ENCODE data around the gene KCNH4.

DNA sequence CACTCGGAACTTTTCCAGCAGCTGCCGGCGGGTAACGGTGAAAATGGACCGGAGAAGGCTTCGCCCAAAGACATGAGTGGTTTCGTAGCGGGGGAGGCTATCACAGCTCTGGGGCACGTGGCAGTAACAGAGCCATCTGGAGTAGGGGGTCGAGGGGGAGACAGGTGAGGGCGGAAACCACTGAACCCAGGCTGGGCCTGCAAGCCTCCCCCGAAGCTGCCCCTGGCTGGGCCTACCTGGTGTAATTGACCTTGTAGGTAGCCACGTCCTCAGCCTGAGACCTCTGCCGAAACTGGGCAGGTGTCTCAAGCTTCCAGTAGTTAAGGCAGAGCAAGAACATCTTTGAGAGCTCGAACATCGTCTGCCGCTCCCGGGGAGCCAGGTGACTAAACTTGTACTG is 61.6 kb downstream of the KCNH4 start:
- TF ChIP-seq, protein P1, sequence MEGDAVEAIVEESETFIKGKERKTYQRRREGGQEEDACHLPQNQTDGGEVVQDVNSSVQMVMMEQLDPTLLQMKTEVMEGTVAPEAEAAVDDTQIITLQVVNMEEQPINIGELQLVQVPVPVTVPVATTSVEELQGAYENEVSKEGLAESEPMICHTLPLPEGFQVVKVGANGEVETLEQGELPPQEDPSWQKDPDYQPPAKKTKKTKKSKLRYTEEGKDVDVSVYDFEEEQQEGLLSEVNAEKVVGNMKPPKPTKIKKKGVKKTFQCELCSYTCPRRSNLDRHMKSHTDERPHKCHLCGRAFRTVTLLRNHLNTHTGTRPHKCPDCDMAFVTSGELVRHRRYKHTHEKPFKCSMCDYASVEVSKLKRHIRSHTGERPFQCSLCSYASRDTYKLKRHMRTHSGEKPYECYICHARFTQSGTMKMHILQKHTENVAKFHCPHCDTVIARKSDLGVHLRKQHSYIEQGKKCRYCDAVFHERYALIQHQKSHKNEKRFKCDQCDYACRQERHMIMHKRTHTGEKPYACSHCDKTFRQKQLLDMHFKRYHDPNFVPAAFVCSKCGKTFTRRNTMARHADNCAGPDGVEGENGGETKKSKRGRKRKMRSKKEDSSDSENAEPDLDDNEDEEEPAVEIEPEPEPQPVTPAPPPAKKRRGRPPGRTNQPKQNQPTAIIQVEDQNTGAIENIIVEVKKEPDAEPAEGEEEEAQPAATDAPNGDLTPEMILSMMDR (IDR thresholded peaks at IDR 0.05) = no peak
- no peak for TF ChIP-seq POLR2A (IDR thresholded peaks at IDR 0.05)

All from Peyer's patch (tissue), 4 donors.